Cardiac septum (tissue), 1 donor: ENCODE measurements around the gene GALNT3. TPM values are rescaled to one million over a fixed set of nuclear protein-coding genes. Genes with fewer than 3 reads are reported as not detected.

ENCODE experiments used
- DNase-seq: peaks from one replicate; pipeline ENCODE4 v3.0.0-alpha.2; 2020; ENCODE audit warnings: low spot score
- intact Hi-C: fragments of 100-400 bp; cut with DNase I; formaldehyde crosslinking; loops from one replicate; pipeline ENCODE4 v1.14.0; 2022
- total RNA-seq: library from RNA; stranded (reverse); fragmentation: NEBNext Ultra II Directional; extraction: Animal tissue kit (Norgen Biotek cat#: 25700); gene quantifications from one replicate; pipeline ENCODE4 v1.2.1, GENCODE V29; 2021
- donor health status: DM: no; HTN: no; CAD: no.

The GALNT3 gene
- total RNA-seq, 1 donor from 2014 or later, result 0.27 TPM

GRCh38 chr2:165801176-165801575 lies 7.1 kb upstream of the GALNT3 start:
- DNase-seq, result no peak
- intact Hi-C loops, result no loop called here

- no peak for DNase-seq
- intact Hi-C loops, result no loop called here
These were observed 2.9 kb upstream of the GALNT3 start for GRCh38 chr2:165796819-165797530.

GRCh38 chr2:165796129-165796528 lies 2.1 kb upstream of the GALNT3 start:
- DNase-seq, result no peak
- intact Hi-C loops, result no loop called here

- intact Hi-C loops, result no loop called here
- no peak for DNase-seq
These were observed 964 bp upstream of the GALNT3 start for GRCh38 chr2:165795011-165795410.

GRCh38 chr2:165794536-165794928 lies 485 bp upstream of the GALNT3 start:
- intact Hi-C loops, result no loop called here
- DNase-seq, result peak; percentile 86

GRCh38 chr2:165793161-165793778 lies 777 bp downstream of the GALNT3 start:
- no peak for DNase-seq
- intact Hi-C loops, result no loop called here

- intact Hi-C loops, result no loop called here
- no peak for DNase-seq
These were observed 2.0 kb downstream of the GALNT3 start for GRCh38 chr2:165792104-165792454.

GRCh38 chr2:165791421-165792103 lies 2.5 kb downstream of the GALNT3 start:
- DNase-seq, result no peak
- intact Hi-C loops, result no loop called here

GRCh38 chr2:165790466-165790865 lies 3.6 kb downstream of the GALNT3 start:
- DNase-seq, result no peak
- intact Hi-C loops, result no loop called here

- no peak for DNase-seq
- intact Hi-C loops, result no loop called here
These were observed 6.7 kb downstream of the GALNT3 start for GRCh38 chr2:165787334-165787733.

- DNase-seq, result no peak
- intact Hi-C loops, result no loop called here
These were observed 14.3 kb downstream of the GALNT3 start for GRCh38 chr2:165779706-165780105.

- intact Hi-C loops, result no loop called here
These were observed 15.2 kb downstream of the GALNT3 start for GRCh38 chr2:165778653-165779451.

GRCh38 chr2:165778187-165778556 lies 15.9 kb downstream of the GALNT3 start:
- DNase-seq, result no peak
- intact Hi-C loops, result no loop called here

More at GRCh38 chr2:165778653-165779451, 15.2 kb downstream of the GALNT3 start:
- no peak for DNase-seq

- DNase-seq, result no peak
- intact Hi-C loops, result no loop called here
These were observed 16.4 kb downstream of the GALNT3 start for GRCh38 chr2:165777522-165778186.

GRCh38 chr2:165776796-165777195 lies 17.3 kb downstream of the GALNT3 start:
- intact Hi-C loops, result no loop called here
- no peak for DNase-seq

GRCh38 chr2:165776013-165776412 lies 18.0 kb downstream of the GALNT3 start:
- intact Hi-C loops, result no loop called here
- DNase-seq, result no peak

GRCh38 chr2:165773684-165774083 lies 20.4 kb downstream of the GALNT3 start:
- intact Hi-C loops, result no loop called here
- no peak for DNase-seq

GRCh38 chr2:165772183-165772582 lies 21.9 kb downstream of the GALNT3 start:
- intact Hi-C loops, result no loop called here
- no peak for DNase-seq

GRCh38 chr2:165766326-165766927 lies 27.6 kb downstream of the GALNT3 start:
- intact Hi-C loops, result no loop called here
- no peak for DNase-seq
